B cell (primary cell): ENCODE measurements around the gene DBNDD2. TPM values are rescaled to one million over a fixed set of nuclear protein-coding genes. Genes with fewer than 3 reads are reported as not detected.

Experiments
- ATAC-seq: fragments of 200-7000 bp; cut with Tn5 transposase; one replicate; pipeline ENCODE4 v1.10.0; 2021; ENCODE audit warnings: low read depth, mild to moderate bottlenecking, moderate number of reproducible peaks, moderate library complexity
- CTCF ChIA-PET: fragments of 350-600 bp; sonication (Branson Sonifier 250); formaldehyde crosslinking; loops from one replicate; lab custom pipeline; 2021; ENCODE audit warnings: antibody characterized with exemption, inconsistent platforms; lab: Charles Lee
- POLR2A ChIA-PET: fragments of 350-600 bp; sonication (Branson Sonifier 250); formaldehyde crosslinking; loops from one replicate; lab custom pipeline; 2021; ENCODE audit warnings: antibody characterized with exemption; lab: Charles Lee
- DNase-seq: peaks from one replicate; pipeline ENCODE4 v3.0.0; 2013
- H2AFZ ChIP-seq: 2 replicates; pipeline ENCODE4 v1.6.1; 2012; ENCODE audit warnings: mild to moderate bottlenecking, low read depth, low read length; ENCODE audit not compliant: insufficient read depth, poor library complexity, severe bottlenecking
- H3K27ac ChIP-seq, 2 donors: 1 replicate in 1 of 2; 2 replicates in 1 of 2; pipeline ENCODE4 v1.5.1; 2012 to 2013; ENCODE audit warnings: low read length in 2 of 2, mild to moderate bottlenecking in 2 of 2, moderate library complexity in 1 of 2
- H3K27me3 ChIP-seq, 4 experiments: fragments of 200-600 bp in 1 of 4; sonication (generic) in 1 of 4; replicated peaks in 1 of 4; 1 replicate in 2 of 4; 2 replicates in 2 of 4; pipeline versions ENCODE4 v1.6.1 to v1.7.0; 2013 to 2016; ENCODE audit warnings: low read length in 3 of 4, mild to moderate bottlenecking in 2 of 4, mixed read lengths in 1 of 4, moderate library complexity in 1 of 4; ENCODE audit not compliant: insufficient read depth in 4 of 4, control insufficient read depth in 3 of 4; ENCODE audit errors: control extremely low read depth in 1 of 4
- H3K36me3 ChIP-seq, 2 experiments: replicated peaks in 1 of 2; 1 replicate in 1 of 2; 2 replicates in 1 of 2; pipeline versions ENCODE4 v1.6.1 to v1.7.1; 2013; ENCODE audit warnings: low read length in 1 of 2; ENCODE audit not compliant: insufficient read depth in 2 of 2, control insufficient read depth in 1 of 2; ENCODE audit errors: control extremely low read depth in 1 of 2, extremely low read depth in 1 of 2
- H3K4me1 ChIP-seq, 2 donors: fragments of 200-600 bp in 1 of 2; sonication (generic) in 1 of 2; 1 replicate in 1 of 2; 2 replicates in 1 of 2; pipeline versions ENCODE4 v1.5.1 to v1.6.1; 2013 to 2017; ENCODE audit warnings: low read length in 2 of 2; ENCODE audit not compliant: control insufficient read depth in 2 of 2, insufficient read depth in 2 of 2
- H3K4me2 ChIP-seq: replicated peaks from 2 replicates; pipeline ENCODE3; 2012; ENCODE audit warnings: mild to moderate bottlenecking, low read depth, low read length; ENCODE audit not compliant: poor library complexity, severe bottlenecking
- H3K4me3 ChIP-seq, 5 experiments: fragments of 200-600 bp in 1 of 5; sonication (generic) in 1 of 5; 1 replicate in 3 of 5; 2 replicates in 2 of 5; pipeline versions ENCODE4 v1.5.1 to v1.7.0; 2011 to 2016; ENCODE audit warnings: low read length in 4 of 5, mild to moderate bottlenecking in 4 of 5, low read depth in 2 of 5, control low read depth in 1 of 5, moderate library complexity in 1 of 5; ENCODE audit not compliant: insufficient read depth in 1 of 5; ENCODE audit errors: control extremely low read depth in 1 of 5, extremely low read depth in 1 of 5
- H3K79me2 ChIP-seq: fragments of 200-600 bp; sonication (generic); one replicate; pipeline ENCODE4 v1.6.0; 2016; ENCODE audit warnings: low read length; ENCODE audit not compliant: control insufficient read depth, insufficient read depth
- H3K9ac ChIP-seq: fragments of 200-600 bp; sonication (generic); 2 replicates; pipeline ENCODE4 v1.6.1; 2017; ENCODE audit warnings: mild to moderate bottlenecking, low read length, moderate library complexity
- H3K9me3 ChIP-seq, 3 donors: one replicate each; pipeline versions ENCODE4 v1.6.1 to v1.7.1; 2013; ENCODE audit warnings: low read length in 2 of 3; ENCODE audit not compliant: control insufficient read depth in 2 of 3, insufficient read depth in 1 of 3; ENCODE audit errors: control extremely low read depth in 1 of 3
- H4K20me1 ChIP-seq: 2 replicates; pipeline ENCODE4 v1.6.0; 2012; ENCODE audit warnings: mild to moderate bottlenecking, low read length; ENCODE audit not compliant: insufficient read depth, control insufficient read depth, poor library complexity, severe bottlenecking
- H3K27ac Mint-ChIP-seq: one replicate; pipeline ENCODE4 v1.8.0; 2021; ENCODE audit warnings: mixed read lengths
- H3K27me3 Mint-ChIP-seq: one replicate; pipeline ENCODE4 v1.8.0; 2021; ENCODE audit warnings: mixed read lengths
- H3K4me1 Mint-ChIP-seq: one replicate; pipeline ENCODE4 v1.8.0; 2021; ENCODE audit warnings: mixed read lengths
- H3K4me3 Mint-ChIP-seq: one replicate; pipeline ENCODE4 v1.8.0; 2021; ENCODE audit warnings: mixed read lengths
- H3K9me3 Mint-ChIP-seq: one replicate; pipeline ENCODE4 v1.8.0; 2022; ENCODE audit warnings: mixed read lengths; ENCODE audit not compliant: insufficient read depth
- CTCF ChIP-seq: fragments of 200-600 bp; IDR thresholded peaks from one replicate; pipeline ENCODE4 v1.8.0; 2022; ENCODE audit warnings: antibody characterized with exemption, mild to moderate bottlenecking
- EZH2 ChIP-seq: IDR thresholded peaks from 2 replicates; pipeline ENCODE4 v1.6.1; 2012; ENCODE audit warnings: borderline replicate concordance, low read depth, mild to moderate bottlenecking, moderate library complexity, low read length; ENCODE audit not compliant: insufficient read depth, poor library complexity, severe bottlenecking
- WGBS: methylation state at CpG from one replicate; pipeline ENCODE4 v1.1.5; 2013; ENCODE audit warnings: missing lambda C conversion rate; ENCODE audit not compliant: insufficient coverage; 5-methylcytosine and 5-hydroxymethylcytosine counted together
- intact Hi-C: fragments of 100-400 bp; cut with micrococcal nuclease; formaldehyde crosslinking; loops from one replicate; pipeline ENCODE4 v1.10.0; 2022
- polyA plus RNA-seq: library from polyadenylated mRNA; depleted of rRNA; stranded (reverse); fragments of >200 nt; gene quantifications from 2 replicates; pipeline ENCODE4 v1.2.3, GENCODE V29; 2012
- total RNA-seq, 2 donors: library from RNA; stranded (reverse); fragments of 120-200 nt in 1 of 2; gene quantifications; 1 replicate in 1 of 2; 2 replicates in 1 of 2; pipeline versions ENCODE4 v1.2.3 to v1.2.4, GENCODE V29; 2013 to 2022

Gene DBNDD2
- total and polyA plus RNA-seq, 2 donors (not counting 1 experiment from before 2014, with no cell fraction given): 3.1 to 3.6 TPM

- Histone ChIP-seq H3K4me2 (no peak overlapping the region), H3K4me1 (peaks cover 17 to 33% of the 10 kb centered on the region in 2 donors), H3K36me3 (no peaks in the 10 kb centered on the region), H3K27ac (no peak overlapping the region), H3K4me3 (no peak overlapping the region), H3K79me2 (peaks cover 4% of the 10 kb centered on the region), H3K27me3 (no peaks in the 10 kb centered on the region), H3K9ac (no peak overlapping the region), H3K9me3 (no peaks in the 10 kb centered on the region), H4K20me1 (no peaks in the 10 kb centered on the region), H2AFZ (no peak overlapping the region)
- DNase-seq (no peak), ATAC-seq (no peak)
- WGBS: 100% methylated on average over 4 of the region's 7 CpGs
- ChIA-PET POLR2A (no interaction called here), CTCF (interaction anchor here (4.4 kb wide), 1 partner anchor 36 kb away, joined by 12 read pairs; no protein-coding TSS in a partner anchor)
- no peak overlapping the region for H3K27ac Mint-ChIP-seq
- H3K4me1 Mint-ChIP-seq: peaks cover 30% of the 10 kb centered on the region
- no peak overlapping the region for H3K4me3 Mint-ChIP-seq
- intact Hi-C loops: no loop called here
- TF ChIP-seq CTCF: no peak
- no peak for TF ChIP-seq EZH2
- no peaks in the 10 kb centered on the region for H3K9me3 Mint-ChIP-seq
- H3K27me3 Mint-ChIP-seq: peaks cover 2% of the 10 kb centered on the region
Observed at GRCh38 chr20:45409521-45410272, 1.6 kb downstream of the DBNDD2 start.

GRCh38 chr20:45410887-45411286, 2.8 kb downstream of the DBNDD2 start:
- Histone ChIP-seq H3K36me3 (no peaks in the 10 kb centered on the region), H3K9me3 (no peaks in the 10 kb centered on the region), H3K4me2 (no peak overlapping the region), H3K4me3 (no peak overlapping the region), H3K9ac (no peak overlapping the region), H2AFZ (no peak overlapping the region), H3K4me1 (peaks cover 16 to 26% of the 10 kb centered on the region in 2 donors), H4K20me1 (no peaks in the 10 kb centered on the region), H3K27me3 (no peaks in the 10 kb centered on the region), H3K79me2 (peaks cover 15% of the 10 kb centered on the region), H3K27ac (no peak overlapping the region)
- 94% methylated on average over 7 of the region's 8 CpGs for WGBS
- no peaks in the 10 kb centered on the region for H3K27me3 Mint-ChIP-seq
- no peak for DNase-seq
- no peak overlapping the region for H3K4me3 Mint-ChIP-seq
- no peak overlapping the region for H3K27ac Mint-ChIP-seq
- no peak for ATAC-seq
- intact Hi-C loops: no loop called here
- peaks cover 33% of the 10 kb centered on the region for H3K4me1 Mint-ChIP-seq
- POLR2A ChIA-PET: interaction anchor here (0.6 to 1.1 kb wide), 2 partner anchors 10 to 28 kb away, joined by 3 to 7 read pairs; no protein-coding TSS in a partner anchor
- H3K9me3 Mint-ChIP-seq: no peaks in the 10 kb centered on the region
- TF ChIP-seq CTCF (no peak), EZH2 (no peak)
- CTCF ChIA-PET: interaction anchor here (4.4 kb wide), 1 partner anchor 37 kb away, joined by 12 read pairs; no protein-coding TSS in a partner anchor
